Activated CD4-positive, alpha-beta T cell treated with anti-CD3 and anti-CD28 coated beads, Interleukin-2, amount 10 ng/mL, durations not matched to agents 7 days and 5 days (primary cell): ENCODE results near the gene CD96. TPM values are rescaled to one million over a fixed set of nuclear protein-coding genes. Genes with fewer than 3 reads are reported as not detected.
A peak's percentile ranks its signal among the peaks of the same experiment; 100 is the strongest.
"Not testable (repeated sequence)": the region's sequence is repeated elsewhere in the genome, so short reads cannot be mapped to it uniquely, and the experiment has no call there.

Source experiments
- CTCF ChIA-PET: fragments of 350-600 bp; sonication (Branson Sonifier 250); formaldehyde crosslinking; loops from one replicate; lab custom pipeline; 2021; ENCODE audit warnings: antibody characterized with exemption; lab: Charles Lee
- POLR2A ChIA-PET: fragments of 350-600 bp; sonication (Branson Sonifier 250); formaldehyde crosslinking; loops from one replicate; lab custom pipeline; 2021; ENCODE audit warnings: antibody characterized with exemption; lab: Charles Lee
- DNase-seq: peaks from one replicate; pipeline ENCODE4 v3.0.0-alpha.2; 2020
- H3K27ac Mint-ChIP-seq: one replicate; pipeline ENCODE4 v1.8.0; 2021; ENCODE audit warnings: mild to moderate bottlenecking, moderate library complexity, mixed read lengths
- H3K27me3 Mint-ChIP-seq: one replicate; pipeline ENCODE4 v1.8.0; 2021; ENCODE audit warnings: mixed read lengths
- H3K36me3 Mint-ChIP-seq: one replicate; pipeline ENCODE4 v1.8.0; 2021; ENCODE audit warnings: low read depth, mixed read lengths
- H3K4me1 Mint-ChIP-seq: one replicate; pipeline ENCODE4 v1.8.0; 2021; ENCODE audit warnings: mixed read lengths
- H3K4me3 Mint-ChIP-seq: one replicate; pipeline ENCODE4 v1.8.0; 2021; ENCODE audit warnings: mild to moderate bottlenecking, moderate library complexity, mixed read lengths
- H3K9me3 Mint-ChIP-seq: one replicate; pipeline ENCODE4 v1.8.0; 2021; ENCODE audit warnings: mixed read lengths
- total RNA-seq, 2 experiments: library from RNA; stranded (reverse); gene quantifications; one replicate each; pipeline ENCODE4 v1.2.3, GENCODE V29; 2021

The CD96 gene
- total RNA-seq, result 100 to 1,000 TPM; 271 to 307 TPM

DNA sequence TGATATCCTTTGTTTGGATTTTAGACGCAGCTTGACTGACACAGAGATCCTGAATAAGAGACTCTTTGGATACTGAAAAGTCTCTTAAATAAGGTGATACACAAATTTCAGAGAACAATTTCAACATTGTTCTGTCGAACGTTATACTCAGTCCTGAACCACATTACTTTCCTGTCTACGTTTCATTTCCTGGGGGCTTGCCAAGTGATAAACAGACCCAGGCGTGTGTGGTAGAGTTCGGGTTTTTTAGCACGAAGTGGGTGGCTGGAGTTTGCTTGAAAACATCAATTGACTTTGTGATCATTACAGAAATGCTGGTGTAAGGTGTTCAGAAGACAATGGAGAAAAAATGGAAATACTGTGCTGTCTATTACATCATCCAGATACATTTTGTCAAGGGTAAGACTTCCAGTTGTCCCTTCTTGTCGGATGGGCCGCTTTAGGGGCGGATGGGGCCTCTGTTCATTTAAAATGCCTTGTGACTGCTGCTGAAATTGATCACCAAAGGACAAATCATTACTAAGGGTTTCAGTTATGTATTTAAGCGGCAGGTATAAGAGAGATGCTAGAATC, at the start of gene CD96:
Gene CD96, plus strand, starts transcription at position 287 of the 573 bp plus-strand sequence. Its CDS starts 52 bp downstream, at position 339.
- Mint-ChIP-seq H3K36me3 (peaks cover 52% of the 10 kb centered on the region), H3K9me3 (peaks cover 3% of the 10 kb centered on the region), H3K27ac (peak within 1 kb of the TSS; percentile 99), H3K27me3 (no peaks in the 10 kb centered on the region), H3K4me1 (peaks cover 73% of the 10 kb centered on the region), H3K4me3 (peak within 1 kb of the TSS; percentile 30)
- ChIA-PET POLR2A (no interaction called here), CTCF (interaction anchor here (0.6 to 1.8 kb wide), 2 partner anchors 75 to 336 kb away, joined by 3 to 6 read pairs; no protein-coding TSS in a partner anchor)
- DNase-seq, result peak; percentile 82

- ChIA-PET CTCF (no interaction called here), POLR2A (no interaction called here)
- Mint-ChIP-seq H3K4me3 (no peak overlapping the region), H3K27ac (no peak overlapping the region), H3K4me1 (no peaks in the 10 kb centered on the region), H3K27me3 (no peaks in the 10 kb centered on the region), H3K9me3 (no peaks in the 10 kb centered on the region), H3K36me3 (no peaks in the 10 kb centered on the region)
- DNase-seq, result no peak
Measured at GRCh38 chr3:111493276-111493675, 48.7 kb upstream of the CD96 start.

GRCh38 chr3:111496894-111497559, 45.0 kb upstream of the CD96 start:
- H3K27me3 Mint-ChIP-seq, result no peaks in the 10 kb centered on the region
- H3K36me3 Mint-ChIP-seq, result no peaks in the 10 kb centered on the region
- no peak overlapping the region for H3K27ac Mint-ChIP-seq
- CTCF ChIA-PET, result no interaction called here
- no peak for DNase-seq
- no peaks in the 10 kb centered on the region for H3K4me1 Mint-ChIP-seq
- H3K4me3 Mint-ChIP-seq, result no peak overlapping the region
- POLR2A ChIA-PET, result no interaction called here
- H3K9me3 Mint-ChIP-seq, result peaks cover 3% of the 10 kb centered on the region

DNA sequence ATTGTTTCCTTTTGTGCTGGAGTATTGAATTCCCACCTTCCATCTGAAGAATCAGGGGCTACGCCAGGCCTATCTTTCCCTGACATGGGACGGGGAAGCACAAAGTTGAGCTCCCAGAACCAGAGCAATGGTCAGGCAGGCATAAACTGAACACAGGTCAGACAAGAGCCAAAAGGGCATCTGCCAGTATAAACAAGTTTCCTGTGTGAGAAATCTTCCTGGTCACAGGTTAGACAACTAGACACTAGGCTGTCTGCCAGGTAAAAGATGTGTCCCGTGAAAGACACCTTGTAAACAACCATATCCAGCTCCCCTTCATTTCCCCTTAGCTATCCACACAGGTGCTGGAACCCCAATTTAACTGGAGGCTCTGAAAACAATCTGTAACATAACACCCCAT, 44.0 kb upstream of the CD96 start:
- H3K36me3 Mint-ChIP-seq, result no peaks in the 10 kb centered on the region
- no peaks in the 10 kb centered on the region for H3K4me1 Mint-ChIP-seq
- peaks cover 8% of the 10 kb centered on the region for H3K9me3 Mint-ChIP-seq
- ChIA-PET CTCF (no interaction called here), POLR2A (no interaction called here)
- no peak for DNase-seq
- no peak overlapping the region for H3K4me3 Mint-ChIP-seq
- no peaks in the 10 kb centered on the region for H3K27me3 Mint-ChIP-seq
- H3K27ac Mint-ChIP-seq, result no peak overlapping the region

- ChIA-PET CTCF (no interaction called here), POLR2A (no interaction called here)
- Mint-ChIP-seq H3K27me3 (no peaks in the 10 kb centered on the region), H3K4me3 (no peak overlapping the region), H3K36me3 (no peaks in the 10 kb centered on the region), H3K9me3 (peaks cover 7% of the 10 kb centered on the region), H3K27ac (no peak overlapping the region), H3K4me1 (no peaks in the 10 kb centered on the region)
- DNase-seq, result no peak
Measured at GRCh38 chr3:111506435-111506834, 35.6 kb upstream of the CD96 start.

DNA sequence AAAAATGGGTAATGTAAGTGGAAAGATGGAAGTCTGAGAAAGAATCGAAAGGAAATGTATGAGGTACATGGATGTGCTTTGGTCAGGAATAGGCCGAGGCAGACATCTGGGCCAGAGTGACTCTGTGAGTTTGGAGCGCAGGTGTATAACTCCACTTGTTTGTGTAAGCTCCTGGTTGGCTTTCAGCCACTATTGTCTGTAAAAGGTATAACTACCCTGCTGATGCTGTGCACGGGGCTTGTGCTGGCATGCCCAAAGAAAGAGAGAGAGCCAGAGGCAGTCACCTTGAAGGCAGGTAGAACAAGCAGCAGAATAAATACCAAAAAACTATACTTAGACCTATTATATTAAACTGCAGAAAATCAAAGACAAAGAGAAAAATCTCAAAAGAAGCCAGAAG, 32.7 kb upstream of the CD96 start:
- Mint-ChIP-seq H3K27me3 (no peaks in the 10 kb centered on the region), H3K4me1 (no peaks in the 10 kb centered on the region), H3K27ac (no peak overlapping the region), H3K9me3 (peaks cover 2% of the 10 kb centered on the region), H3K4me3 (no peak overlapping the region), H3K36me3 (no peaks in the 10 kb centered on the region)
- no peak for DNase-seq
- POLR2A ChIA-PET, result no interaction called here
- CTCF ChIA-PET, result no interaction called here

GRCh38 chr3:111517801-111518200, 24.2 kb upstream of the CD96 start:
- POLR2A ChIA-PET, result no interaction called here
- CTCF ChIA-PET, result interaction anchor here (0.6 to 0.9 kb wide), 2 partner anchors 21 to 565 kb away, joined by 3 read pairs; no protein-coding TSS in a partner anchor

GRCh38 chr3:111519178-111519855, 22.7 kb upstream of the CD96 start:
- CTCF ChIA-PET, result no interaction called here
- no peak overlapping the region for H3K27ac Mint-ChIP-seq

More at GRCh38 chr3:111517801-111518200, 24.2 kb upstream of the CD96 start:
- Mint-ChIP-seq H3K4me3 (no peak overlapping the region), H3K36me3 (no peaks in the 10 kb centered on the region), H3K9me3 (no peaks in the 10 kb centered on the region), H3K27ac (no peak overlapping the region), H3K27me3 (no peaks in the 10 kb centered on the region), H3K4me1 (no peaks in the 10 kb centered on the region)
- DNase-seq, result no peak

DNA sequence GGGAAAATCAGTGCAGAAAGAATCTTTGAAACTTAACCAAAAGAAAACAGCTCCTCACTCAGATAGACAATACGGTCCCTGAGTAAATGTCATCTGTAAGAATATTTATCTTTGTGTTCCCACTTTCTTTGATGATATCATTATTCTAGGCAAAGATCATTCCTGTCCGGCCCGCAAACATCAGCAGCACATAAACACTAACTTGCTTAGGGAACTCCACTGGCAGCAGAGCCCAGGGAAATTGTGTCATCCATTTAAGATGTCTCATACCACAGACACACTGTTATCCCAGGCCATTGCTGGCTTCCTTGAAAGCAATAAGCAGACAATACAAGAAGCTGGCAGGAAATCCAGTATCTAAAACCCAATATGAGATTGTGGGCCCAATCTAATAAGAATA, 20.1 kb upstream of the CD96 start:
- DNase-seq, result no peak
- Mint-ChIP-seq H3K27ac (no peak overlapping the region), H3K4me3 (no peak overlapping the region), H3K4me1 (no peaks in the 10 kb centered on the region), H3K9me3 (peaks cover 2% of the 10 kb centered on the region), H3K36me3 (no peaks in the 10 kb centered on the region), H3K27me3 (no peaks in the 10 kb centered on the region)
- ChIA-PET CTCF (no interaction called here), POLR2A (no interaction called here)

More at GRCh38 chr3:111519178-111519855, 22.7 kb upstream of the CD96 start:
- no peaks in the 10 kb centered on the region for H3K27me3 Mint-ChIP-seq
- no peak overlapping the region for H3K4me3 Mint-ChIP-seq
- no peak for DNase-seq
- POLR2A ChIA-PET, result no interaction called here
- no peaks in the 10 kb centered on the region for H3K9me3 Mint-ChIP-seq
- H3K36me3 Mint-ChIP-seq, result no peaks in the 10 kb centered on the region
- no peaks in the 10 kb centered on the region for H3K4me1 Mint-ChIP-seq

GRCh38 chr3:111524486-111524885, 17.5 kb upstream of the CD96 start:
- H3K27me3 Mint-ChIP-seq, H3K4me1 Mint-ChIP-seq, POLR2A ChIA-PET, H3K27ac Mint-ChIP-seq, CTCF ChIA-PET, H3K9me3 Mint-ChIP-seq, H3K4me3 Mint-ChIP-seq, DNase-seq, H3K36me3 Mint-ChIP-seq: not testable (repeated sequence)

DNA sequence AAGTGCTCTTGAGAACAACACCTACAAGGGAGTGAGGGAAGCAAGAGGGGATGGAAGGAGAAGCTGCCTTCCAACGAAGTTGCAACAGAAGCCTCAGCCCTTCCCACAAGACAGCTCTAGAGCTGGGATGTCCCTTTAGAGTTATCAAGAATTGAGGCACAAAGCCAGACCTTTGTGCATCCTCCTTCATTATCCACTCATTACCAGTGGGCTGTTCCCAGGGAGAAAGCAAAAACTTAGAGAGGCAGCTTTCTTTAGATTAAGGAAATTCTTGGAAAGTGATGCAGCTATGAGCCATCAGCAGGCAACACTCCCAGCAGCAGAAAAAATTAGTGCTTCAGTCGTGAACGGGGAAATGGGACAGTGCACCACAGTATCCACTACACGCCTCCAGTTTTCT, 10.6 kb upstream of the CD96 start:
- POLR2A ChIA-PET, result no interaction called here
- Mint-ChIP-seq H3K27me3 (no peaks in the 10 kb centered on the region), H3K4me3 (no peak overlapping the region), H3K9me3 (peaks cover 7% of the 10 kb centered on the region), H3K27ac (no peak overlapping the region), H3K36me3 (peaks cover 3% of the 10 kb centered on the region), H3K4me1 (peaks cover 3% of the 10 kb centered on the region)
- CTCF ChIA-PET, result interaction anchor here (0.6 to 0.7 kb wide), 2 partner anchors 47 to 87 kb away, joined by 3 read pairs; no protein-coding TSS in a partner anchor
- DNase-seq, result no peak

- Mint-ChIP-seq H3K4me3 (no peak overlapping the region), H3K9me3 (peaks cover 11% of the 10 kb centered on the region), H3K27me3 (no peaks in the 10 kb centered on the region), H3K4me1 (peaks cover 26% of the 10 kb centered on the region), H3K27ac (no peak overlapping the region), H3K36me3 (peaks cover 12% of the 10 kb centered on the region)
- DNase-seq, result no peak
- ChIA-PET POLR2A (no interaction called here), CTCF (no interaction called here)
Measured at GRCh38 chr3:111534701-111535100, 7.3 kb upstream of the CD96 start.

GRCh38 chr3:111538111-111538510, 3.9 kb upstream of the CD96 start:
- no peaks in the 10 kb centered on the region for H3K27me3 Mint-ChIP-seq
- H3K4me1 Mint-ChIP-seq, result peaks cover 49% of the 10 kb centered on the region
- POLR2A ChIA-PET, result no interaction called here
- peak overlapping the region; percentile 99 for H3K27ac Mint-ChIP-seq
- no peak for DNase-seq
- H3K36me3 Mint-ChIP-seq, result peaks cover 21% of the 10 kb centered on the region
- CTCF ChIA-PET, result interaction anchor here (1.0 to 1.2 kb wide), 2 partner anchors 73 to 193 kb away, joined by 3 read pairs; no protein-coding TSS in a partner anchor
- H3K4me3 Mint-ChIP-seq, result no peak overlapping the region
- H3K9me3 Mint-ChIP-seq, result peaks cover 7% of the 10 kb centered on the region
